Endothelial cell of umbilical vein (primary cell): ENCODE results near the gene NAP1L4. TPM values are rescaled to one million over a fixed set of nuclear protein-coding genes. Genes with fewer than 3 reads are reported as not detected.

ENCODE experiments used
- BruUV-seq: library from RNA; stranded (reverse); fragments of 400-500 nt; replicated peaks from 2 replicates; lab custom pipeline; 2021; lab: Mats Ljungman, UMichigan
- CTCF ChIA-PET: fragments of 300-600, 350-600 bp; sonication (Branson Sonifier 250); formaldehyde crosslinking; loops from one replicate; lab custom pipeline; 2021; ENCODE audit warnings: antibody characterized with exemption, inconsistent platforms; lab: Charles Lee
- POLR2A ChIA-PET: fragments of 300-600, 350-600 bp; sonication (Branson Sonifier 250); formaldehyde crosslinking; loops from one replicate; lab custom pipeline; 2021; ENCODE audit warnings: antibody characterized with exemption, inconsistent platforms; lab: Charles Lee
- DNase-seq: peaks from one replicate; pipeline ENCODE4 v3.0.0-alpha.2; 2011; ENCODE audit warnings: low read depth, low spot score
- FAIRE-seq: peaks from 2 replicates; lab custom pipeline; 2011; peaks lifted over from hg19 to GRCh38; lab: Jason Lieb, UNC
- H2AFZ ChIP-seq: 2 replicates; pipeline ENCODE4 v1.6.0; 2012; ENCODE audit warnings: low read depth, low read length, control low read depth, inconsistent platforms
- H3K27ac ChIP-seq: 2 replicates; pipeline ENCODE4 v1.5.1; 2011; ENCODE audit warnings: low read depth, mild to moderate bottlenecking, control low read depth, low read length, moderate library complexity; ENCODE audit not compliant: insufficient read depth
- H3K27me3 ChIP-seq, 2 experiments: 2 replicates each; pipeline versions ENCODE4 v1.6.0 to v1.6.1; 2011; ENCODE audit warnings: low read length in 2 of 2, mixed read lengths in 1 of 2; ENCODE audit not compliant: control insufficient read depth in 2 of 2, insufficient read depth in 2 of 2
- H3K36me3 ChIP-seq, 2 experiments: 2 replicates in 1 of 2; 3 replicates in 1 of 2; pipeline ENCODE4 v1.5.1; 2011; ENCODE audit warnings: low read length in 2 of 2, mild to moderate bottlenecking in 1 of 2, moderate library complexity in 1 of 2; ENCODE audit not compliant: control insufficient read depth in 2 of 2, insufficient read depth in 2 of 2; ENCODE audit errors: extremely low read depth in 1 of 2
- H3K4me1 ChIP-seq: 3 replicates; pipeline ENCODE4 v1.5.1; 2011; ENCODE audit warnings: mild to moderate bottlenecking, low read length; ENCODE audit not compliant: control insufficient read depth, insufficient read depth; ENCODE audit errors: extremely low read depth
- H3K4me2 ChIP-seq: 2 replicates; pipeline ENCODE4 v1.6.1; 2011; ENCODE audit warnings: low read length, control low read depth, mixed read lengths; ENCODE audit not compliant: insufficient read depth
- H3K4me3 ChIP-seq, 3 experiments: fragments of 200-600 bp in 1 of 3; sonication (generic), shearing (Covaris generic) in 1 of 3; replicated peaks in 1 of 3; 2 replicates each; pipeline ENCODE4 v1.5.1; 2011 to 2016; ENCODE audit warnings: control low read depth in 3 of 3, low read length in 3 of 3, mild to moderate bottlenecking in 2 of 3, inconsistent platforms in 1 of 3, low read depth in 1 of 3, moderate library complexity in 1 of 3; ENCODE audit not compliant: insufficient read depth in 1 of 3
- H3K79me2 ChIP-seq: 2 replicates; pipeline ENCODE4 v1.6.0; 2012; ENCODE audit warnings: low read length, inconsistent platforms; ENCODE audit not compliant: control insufficient read depth, insufficient read depth
- H3K9ac ChIP-seq: replicated peaks from 2 replicates; pipeline ENCODE3; 2011; ENCODE audit warnings: low read length, control low read depth; ENCODE audit not compliant: insufficient read depth; ENCODE audit errors: extremely low read depth
- H3K9me1 ChIP-seq: replicated peaks from 3 replicates; pipeline ENCODE4 v1.6.0; 2011; ENCODE audit warnings: mild to moderate bottlenecking, low read length; ENCODE audit not compliant: control insufficient read depth, insufficient read depth; ENCODE audit errors: extremely low read depth
- H3K9me3 ChIP-seq: replicated peaks from 2 replicates; pipeline ENCODE4 v1.5.1; 2012; ENCODE audit warnings: low read length, inconsistent platforms; ENCODE audit not compliant: control insufficient read depth, insufficient read depth
- H4K20me1 ChIP-seq: replicated peaks from 2 replicates; pipeline ENCODE3; 2011; ENCODE audit warnings: mild to moderate bottlenecking, low read length; ENCODE audit not compliant: control insufficient read depth, insufficient read depth; ENCODE audit errors: extremely low read depth
- CTCF ChIP-seq, 2 donors: IDR thresholded peaks; 1 replicate in 1 of 2; 2 replicates in 1 of 2; pipeline ENCODE4 v1.5.1; 2011; ENCODE audit warnings: low read length in 2 of 2, mild to moderate bottlenecking in 2 of 2, moderate library complexity in 2 of 2, control low read depth in 1 of 2, inconsistent platforms in 1 of 2, low read depth in 1 of 2; ENCODE audit not compliant: insufficient read depth in 1 of 2; ENCODE audit errors: extremely low read depth in 1 of 2
- FOS ChIP-seq: IDR thresholded peaks from 2 replicates; pipeline ENCODE4 v1.6.1; 2011; ENCODE audit warnings: mild to moderate bottlenecking, low read length, moderate library complexity, borderline replicate concordance; ENCODE audit not compliant: insufficient read depth
- GATA2 ChIP-seq: IDR thresholded peaks from 2 replicates; pipeline ENCODE4 v1.7.0; 2011; ENCODE audit warnings: low read depth, mild to moderate bottlenecking, moderate library complexity, mixed read lengths, low read length; ENCODE audit not compliant: insufficient read length, insufficient read depth
- MYC ChIP-seq: IDR thresholded peaks from one replicate; pipeline ENCODE4 v1.6.1; 2011; ENCODE audit warnings: mild to moderate bottlenecking, low read depth, low read length
- POLR2AphosphoS5 ChIP-seq: IDR thresholded peaks from 2 replicates; pipeline ENCODE4 v1.6.1; 2012; ENCODE audit warnings: low read depth, mild to moderate bottlenecking, control low read depth, low read length, moderate library complexity; ENCODE audit not compliant: insufficient read depth
- dilution Hi-C: fragments of 300-500 bp; cut with MboI; formaldehyde crosslinking; loops from one replicate; pipeline ENCODE4 v1.15.0; 2019; ENCODE audit warnings: low sequenced_read_pairs; ENCODE audit not compliant: extremely low pct_ligation_motif_present
- intact Hi-C: fragments of 100-400 bp; cut with micrococcal nuclease; formaldehyde crosslinking; loops from one replicate; pipeline ENCODE4 v1.10.0; 2022
- polyA plus RNA-seq, 4 experiments: library from polyadenylated mRNA; depleted of rRNA in 3 of 4; stranded (reverse) in 3 of 4; unstranded in 1 of 4; fragments of >200 nt; gene quantifications; 2 replicates each; pipeline versions ENCODE4 v1.2.1 to v1.2.3, GENCODE V29; 2011 to 2012; ENCODE audit warnings: missing spikeins in 1 of 4
- total RNA-seq: library from RNA; stranded (reverse); gene quantifications from 2 replicates; pipeline ENCODE4 v1.2.3, GENCODE V29; 2021

The NAP1L4 gene
- total and polyA plus RNA-seq, 2 donors (not counting 3 experiments of a cell fraction or from before 2014, with no cell fraction given): 100.0 to 177 TPM

DNA sequence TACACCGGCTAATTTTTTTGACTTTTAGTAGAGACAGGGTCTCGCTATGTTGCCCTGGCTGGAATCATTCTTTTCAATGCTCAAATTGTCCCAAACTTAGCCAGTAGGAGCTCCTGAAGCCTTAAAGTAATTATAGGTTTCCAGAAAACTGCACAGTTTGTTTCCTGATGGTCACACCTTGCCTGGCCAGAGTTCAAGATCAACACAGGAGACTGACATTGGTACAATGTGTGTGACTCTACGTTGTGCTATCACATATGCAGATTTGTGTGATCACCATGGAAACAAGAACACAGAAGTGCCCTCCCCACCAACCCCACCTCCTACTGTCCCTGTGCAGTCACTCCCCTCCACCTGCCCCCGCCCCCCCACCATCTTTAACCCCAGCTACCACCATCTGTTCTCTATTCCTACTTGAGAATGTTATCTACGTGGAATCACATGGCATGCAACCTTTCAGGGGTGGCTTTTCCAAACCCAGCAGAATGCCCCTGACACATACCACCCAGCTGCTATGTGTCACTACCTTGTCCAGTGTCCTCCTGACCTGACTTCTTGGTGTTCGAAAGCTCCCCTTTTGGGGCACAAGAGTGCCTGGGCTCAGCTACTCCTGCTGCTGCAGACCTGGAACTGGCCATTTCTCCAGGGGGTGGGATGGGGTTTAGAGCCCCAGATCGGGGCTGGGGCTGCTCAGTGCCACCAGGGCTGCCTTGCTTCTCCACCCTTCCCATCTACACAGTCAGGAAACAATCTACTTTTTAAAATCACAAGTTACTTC lies 6.1 kb upstream of the NAP1L4 start:
- H3K4me2 ChIP-seq: no peak overlapping the region
- no peaks in the 10 kb centered on the region for H3K4me1 ChIP-seq
- DNase-seq (no peak), FAIRE-seq (no peak)
- no TSS peak for BruUV-seq
- no peaks in the 10 kb centered on the region for H4K20me1 ChIP-seq
- H3K27me3 ChIP-seq: no peaks in the 10 kb centered on the region
- H3K79me2 ChIP-seq: no peaks in the 10 kb centered on the region
- no peak overlapping the region for H3K27ac ChIP-seq
- H3K9me3 ChIP-seq: no peaks in the 10 kb centered on the region
- no peak overlapping the region for H3K9ac ChIP-seq
- H2AFZ ChIP-seq: no peak overlapping the region
- no peak overlapping the region for H3K4me3 ChIP-seq
- TF ChIP-seq CTCF (IDR thresholded peaks at IDR 0.05; ENCODE audit: extremely low read depth in 1 of 2, insufficient read depth in 1 of 2, low read depth in 1 of 2, low read length in 2 of 2): no peak
- TF ChIP-seq GATA2: no peak
- TF ChIP-seq POLR2AphosphoS5: no peak
- TF ChIP-seq MYC: no peak
- TF ChIP-seq FOS: no peak
- dilution Hi-C loops: no loop called here
- ChIA-PET POLR2A (no interaction called here), CTCF (interaction anchor here (1.1 to 1.4 kb wide), 3 partner anchors 9 to 53 kb away, joined by 3 to 6 read pairs (median 4); no protein-coding TSS in a partner anchor)
- H3K9me1 ChIP-seq: no peaks in the 10 kb centered on the region
- H3K36me3 ChIP-seq: peaks cover 0 to 18% of the 10 kb centered on the region in 2 experiments
- intact Hi-C loops: loop anchor here (10.0 kb wide), 1 partner anchor 463 kb away; no protein-coding TSS in a partner anchor
